Ovary (tissue), 9 donors: ENCODE data around the gene LYRM4. TPM values are rescaled to one million over a fixed set of nuclear protein-coding genes. Genes with fewer than 3 reads are reported as not detected.

ENCODE experiments used
- DNase-seq, 5 donors: peaks; one replicate each; pipeline ENCODE4 v3.0.0-alpha.2; 2019 to 2020
- H3K27ac ChIP-seq, 2 donors: fragments of 200-600 bp; one replicate each; pipeline versions ENCODE4 v1.5.1 to v1.8.0; 2019 to 2022
- H3K27me3 ChIP-seq: fragments of 200-600 bp; one replicate; pipeline ENCODE4 v1.8.0; 2022
- H3K36me3 ChIP-seq: fragments of 200-600 bp; sonication (generic); one replicate; pipeline ENCODE4 v1.5.1; 2019
- H3K4me1 ChIP-seq: one replicate; pipeline ENCODE4 v1.8.1; 2013; ENCODE audit warnings: mild to moderate bottlenecking, moderate library complexity; ENCODE audit not compliant: insufficient read depth
- H3K4me3 ChIP-seq: fragments of 200-600 bp; sonication (generic); one replicate; pipeline ENCODE4 v1.5.1; 2017
- H3K9me3 ChIP-seq, 2 donors: fragments of 200-600 bp in 1 of 2; sonication (generic) in 1 of 2; one replicate each; pipeline versions ENCODE4 v1.5.1 to v1.8.1; 2013 to 2019; ENCODE audit warnings: mild to moderate bottlenecking in 1 of 2, moderate library complexity in 1 of 2
- CTCF ChIP-seq, 3 donors: fragments of 450-650 bp in 2 of 3; fragments of 200-600 bp in 1 of 3; IDR thresholded peaks; one replicate each; pipeline versions ENCODE4 v1.5.1 to v1.8.0; 2016 to 2022; ENCODE audit warnings: antibody characterized with exemption in 3 of 3, mild to moderate bottlenecking in 1 of 3
- EP300 ChIP-seq: sonication (generic); formaldehyde crosslinking; IDR thresholded peaks from one replicate; pipeline ENCODE4 v1.6.1; 2017; ENCODE audit warnings: antibody characterized with exemption
- POLR2A ChIP-seq: fragments of 450-650 bp; IDR thresholded peaks from one replicate; pipeline ENCODE4 v1.6.1; 2017; ENCODE audit warnings: antibody characterized with exemption, mild to moderate bottlenecking, moderate library complexity
- WGBS, 3 donors: extraction: QIAGEN DNeasy Blood & Tissue Kit in 1 of 3; methylation state at CpG; one replicate each; pipeline versions ENCODE4 v1.1.5 to v1.1.7; 2013 to 2017; 5-methylcytosine and 5-hydroxymethylcytosine counted together
- intact Hi-C, 4 donors: fragments of 100-400 bp; cut with DNase I; formaldehyde crosslinking; loops; one replicate each; pipeline versions ENCODE4 v1.11.0 to v1.15.1; 2022 to 2023
- polyA plus RNA-seq, 2 donors: library from polyadenylated mRNA; stranded (reverse); fragments of 200-250 nt in 1 of 2; fragments of 350-450 nt in 1 of 2; fragmentation: Illumina TruSeq in 1 of 2; extraction: RNeasy Lipid Tissue Mini Kit (QIAGEN cat#74804) in 1 of 2; gene quantifications; one replicate each; pipeline ENCODE4 v1.2.3, GENCODE V29; 2013 to 2014
- total RNA-seq, 7 donors: library from RNA; depleted of rRNA in 2 of 7; stranded (reverse); fragments of >200 nt in 2 of 7; fragmentation: NEBNext Ultra II Directional in 3 of 7; extraction: Animal tissue kit (Norgen Biotek cat#: 25700) in 3 of 7; gene quantifications; one replicate each; pipeline versions ENCODE4 v1.1.0 to v1.2.4, GENCODE V29; 2016 to 2023
- donor health status: DM: no; HTN: no; CAD: no; lungs with moderate emphysema.
- donor health status: DM: no; HTN: no; CAD: no.
- donor health status: Bipolar disorder and iron deficiency.
- donor health status: DM: yes; HTN: yes; CAD: no.
- donor health status: DM: no; HTN: no; CAD: no.
- donor health status: DM: yes; HTN: yes; CAD: no.

LYRM4 gene
- total and polyA plus RNA-seq, 9 donors, result 28.0 to 38.2 (median 33.6) TPM

- Histone ChIP-seq H3K27ac (no peak overlapping the region), H3K4me3 (no peak overlapping the region), H3K36me3 (no peaks in the 10 kb centered on the region), H3K4me1 (no peaks in the 10 kb centered on the region), H3K27me3 (no peaks in the 10 kb centered on the region), H3K9me3 (no peaks in the 10 kb centered on the region)
- DNase-seq, result no peak
- no peak for TF ChIP-seq POLR2A
- no peak for TF ChIP-seq CTCF (IDR thresholded peaks at IDR 0.05)
- no peak for TF ChIP-seq EP300
- WGBS, 3 donors, result 24 to 29% (median 25%) methylated on average over 5 of the region's 5 CpGs
- intact Hi-C loops, result no loop called here
Observed at GRCh38 chr6:5270093-5270680, 9.4 kb upstream of the LYRM4 start.

GRCh38 chr6:5266423-5266822 lies 5.7 kb upstream of the LYRM4 start:
- Histone ChIP-seq H3K27ac (no peak overlapping the region), H3K27me3 (no peaks in the 10 kb centered on the region), H3K36me3 (no peaks in the 10 kb centered on the region), H3K9me3 (no peaks in the 10 kb centered on the region), H3K4me3 (no peak overlapping the region), H3K4me1 (peaks cover 3% of the 10 kb centered on the region)
- DNase-seq, result no peak
- intact Hi-C loops, result loop anchor here in 2 of 4 donors (10.0 kb wide), 2 partner anchors 52 to 62 kb away; no protein-coding TSS in a partner anchor
- TF ChIP-seq EP300, result no peak
- TF ChIP-seq CTCF (IDR thresholded peaks at IDR 0.05), result no peak
- TF ChIP-seq POLR2A, result no peak
- WGBS, 3 donors, result 86 to 95% (median 91%) methylated on average over 2 of the region's 2 CpGs

- intact Hi-C loops, result loop anchor here in 2 of 4 donors (10.0 kb wide), 2 partner anchors 47 to 57 kb away; no protein-coding TSS in a partner anchor
- 0 to 1% (median 1%) methylated on average over 19 of the region's 19 CpGs for WGBS, 3 donors
- H3K27ac ChIP-seq, result peak overlapping the region; percentile 84 to 96
- TF ChIP-seq POLR2A (no peak), CTCF (IDR thresholded peaks at IDR 0.05) (no peak), EP300 (no peak)
- DNase-seq, result no peak
- H3K9me3 ChIP-seq, result no peaks in the 10 kb centered on the region
- no peaks in the 10 kb centered on the region for H3K27me3 ChIP-seq
- no peaks in the 10 kb centered on the region for H3K36me3 ChIP-seq
- peaks cover 5% of the 10 kb centered on the region for H3K4me1 ChIP-seq
- peak overlapping the region; percentile 89 for H3K4me3 ChIP-seq
Observed at GRCh38 chr6:5261545-5262109, 877 bp upstream of the LYRM4 start.

GRCh38 chr6:5260111-5260620 lies 584 bp downstream of the LYRM4 start:
- 2 to 3% (median 3%) methylated on average over 22 of the region's 22 CpGs for WGBS, 3 donors
- H3K36me3 ChIP-seq, result no peaks in the 10 kb centered on the region
- peak overlapping the region; percentile 89 for H3K4me3 ChIP-seq
- H3K27me3 ChIP-seq, result no peaks in the 10 kb centered on the region
- H3K27ac ChIP-seq, result peak overlapping the region; percentile 84 to 96
- peaks cover 5% of the 10 kb centered on the region for H3K4me1 ChIP-seq
- intact Hi-C loops, result loop anchor here in 2 of 4 donors (10.0 kb wide), 2 partner anchors 45 to 55 kb away; no protein-coding TSS in a partner anchor
- peak in 2 of 5 donors; percentile 40 to 60 for DNase-seq
- no peak for TF ChIP-seq EP300
- TF ChIP-seq CTCF (IDR thresholded peaks at IDR 0.05), result no peak
- TF ChIP-seq POLR2A, result no peak
- H3K9me3 ChIP-seq, result no peaks in the 10 kb centered on the region
